HCT116 (cell line): Measurements from ENCODE around the gene VAPA.

Experiments used
- EZH2 ChIP-seq: fragments of 200-600 bp; sonication (generic); IDR thresholded peaks from 2 replicates; pipeline ENCODE4 v1.6.1; 2017; ENCODE audit warnings: antibody characterized with exemption, mixed run types
- TF ChIP-seq, protein P1 (sequence below), 3 experiments: fragments of 200-600 bp in 1 of 3; sonication (generic) in 1 of 3; IDR thresholded peaks in 2 of 3; conservative IDR thresholded peaks in 1 of 3; 2 replicates each; pipeline ENCODE4 v1.5.1; 2012 to 2017; ENCODE audit warnings: low read depth in 2 of 3, low read length in 2 of 3, antibody characterized with exemption in 1 of 3, borderline replicate concordance in 1 of 3, control low read depth in 1 of 3, mild to moderate bottlenecking in 1 of 3, mixed read lengths in 1 of 3, mixed run types in 1 of 3, moderate library complexity in 1 of 3; ENCODE audit not compliant: insufficient read depth in 1 of 3

DNA sequence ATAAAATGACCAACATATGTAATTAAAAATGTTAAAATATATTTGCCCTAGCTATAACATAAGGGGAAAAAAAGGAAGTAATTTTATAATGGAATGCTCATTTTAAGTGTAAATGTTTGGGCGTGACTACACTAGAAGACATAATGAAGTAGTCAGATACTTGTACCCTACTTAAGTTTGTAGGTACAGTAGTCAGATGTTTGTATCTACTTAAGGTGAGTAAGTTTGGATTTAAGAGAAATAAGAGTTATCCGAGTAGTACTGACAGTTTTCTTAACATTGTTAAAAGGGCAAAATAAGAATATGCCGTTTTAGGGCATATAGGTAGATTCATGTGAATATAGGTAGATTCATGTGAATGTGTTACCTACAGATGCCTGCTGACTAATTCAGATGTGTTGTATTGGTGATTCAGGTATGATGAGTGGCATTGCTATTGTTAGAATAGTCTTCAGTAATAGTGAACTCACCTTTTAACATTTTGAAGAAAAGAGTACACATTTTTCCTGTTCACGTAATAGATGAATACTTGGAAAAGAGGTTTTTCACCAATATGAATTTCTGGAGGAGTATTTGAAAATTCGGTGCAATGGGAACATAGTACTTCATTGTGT lies 14.9 kb downstream of the VAPA start:
- TF ChIP-seq, protein P1, sequence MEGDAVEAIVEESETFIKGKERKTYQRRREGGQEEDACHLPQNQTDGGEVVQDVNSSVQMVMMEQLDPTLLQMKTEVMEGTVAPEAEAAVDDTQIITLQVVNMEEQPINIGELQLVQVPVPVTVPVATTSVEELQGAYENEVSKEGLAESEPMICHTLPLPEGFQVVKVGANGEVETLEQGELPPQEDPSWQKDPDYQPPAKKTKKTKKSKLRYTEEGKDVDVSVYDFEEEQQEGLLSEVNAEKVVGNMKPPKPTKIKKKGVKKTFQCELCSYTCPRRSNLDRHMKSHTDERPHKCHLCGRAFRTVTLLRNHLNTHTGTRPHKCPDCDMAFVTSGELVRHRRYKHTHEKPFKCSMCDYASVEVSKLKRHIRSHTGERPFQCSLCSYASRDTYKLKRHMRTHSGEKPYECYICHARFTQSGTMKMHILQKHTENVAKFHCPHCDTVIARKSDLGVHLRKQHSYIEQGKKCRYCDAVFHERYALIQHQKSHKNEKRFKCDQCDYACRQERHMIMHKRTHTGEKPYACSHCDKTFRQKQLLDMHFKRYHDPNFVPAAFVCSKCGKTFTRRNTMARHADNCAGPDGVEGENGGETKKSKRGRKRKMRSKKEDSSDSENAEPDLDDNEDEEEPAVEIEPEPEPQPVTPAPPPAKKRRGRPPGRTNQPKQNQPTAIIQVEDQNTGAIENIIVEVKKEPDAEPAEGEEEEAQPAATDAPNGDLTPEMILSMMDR (IDR thresholded peaks at IDR 0.05 in 2 of 3, conservative IDR thresholded peaks at IDR 0.05 in 1 of 3; ENCODE audit: borderline replicate concordance in 1 of 3, insufficient read depth in 1 of 3, low read depth in 2 of 3, low read length in 2 of 3): no peak
- no peak for TF ChIP-seq EZH2
